CD4-positive, CD25-positive, alpha-beta regulatory T cell (primary cell): ENCODE data around the gene DENND5B. TPM values are rescaled to one million over a fixed set of nuclear protein-coding genes. Genes with fewer than 3 reads are reported as not detected.
"Not testable (repeated sequence)": the region's sequence is repeated elsewhere in the genome, so short reads cannot be mapped to it uniquely, and the experiment has no call there.

Experiments
- ATAC-seq, 2 donors: fragments of 150-1000 bp; cut with Tn5 transposase; one replicate each; pipeline ENCODE4 v1.10.0; 2021; ENCODE audit warnings: low read depth in 2 of 2, moderate number of reproducible peaks in 2 of 2, moderate library complexity in 1 of 2
- DNase-seq, 3 donors: peaks; one replicate each; pipeline versions ENCODE4 v3.0.0 to v3.0.0-alpha.2; 2012 to 2022; ENCODE audit warnings: mixed read lengths in 1 of 3
- H3K27ac ChIP-seq: one replicate; pipeline ENCODE4 v1.7.0; 2013; ENCODE audit warnings: mild to moderate bottlenecking, low read length; ENCODE audit not compliant: insufficient read depth, poor library complexity, severe bottlenecking
- H3K27me3 ChIP-seq: one replicate; pipeline ENCODE4 v1.7.0; 2013; ENCODE audit warnings: low read length; ENCODE audit not compliant: control insufficient read depth, insufficient read depth
- H3K36me3 ChIP-seq: one replicate; pipeline ENCODE4 v1.7.0; 2013; ENCODE audit warnings: mild to moderate bottlenecking, low read length, moderate library complexity; ENCODE audit not compliant: control insufficient read depth, insufficient read depth
- H3K4me1 ChIP-seq: 2 replicates; pipeline ENCODE4 v1.7.0; 2013; ENCODE audit warnings: mild to moderate bottlenecking, low read length; ENCODE audit not compliant: insufficient read depth, control insufficient read depth, poor library complexity, severe bottlenecking
- H3K4me3 ChIP-seq: one replicate; pipeline ENCODE4 v1.7.0; 2013; ENCODE audit warnings: low read depth, mild to moderate bottlenecking, low read length, moderate library complexity
- H3K9me3 ChIP-seq, 2 experiments: 1 replicate in 1 of 2; 2 replicates in 1 of 2; pipeline ENCODE4 v1.7.0; 2013; ENCODE audit warnings: low read length in 2 of 2, mild to moderate bottlenecking in 1 of 2, moderate library complexity in 1 of 2; ENCODE audit not compliant: control insufficient read depth in 2 of 2
- H3K27ac Mint-ChIP-seq, 3 donors: one replicate each; pipeline ENCODE4 v1.8.0; 2020 to 2022; ENCODE audit warnings: mild to moderate bottlenecking in 3 of 3, mixed read lengths in 3 of 3, moderate library complexity in 2 of 3
- H3K27me3 Mint-ChIP-seq: one replicate; pipeline ENCODE4 v1.8.0; 2022; ENCODE audit warnings: mild to moderate bottlenecking, mixed read lengths
- H3K36me3 Mint-ChIP-seq: one replicate; pipeline ENCODE4 v1.8.0; 2020; ENCODE audit warnings: mixed read lengths
- H3K4me1 Mint-ChIP-seq, 4 donors: one replicate each; pipeline ENCODE4 v1.8.0; 2020 to 2022; ENCODE audit warnings: mixed read lengths in 4 of 4, mild to moderate bottlenecking in 1 of 4
- H3K4me3 Mint-ChIP-seq, 4 donors: one replicate each; pipeline ENCODE4 v1.8.0; 2020 to 2022; ENCODE audit warnings: mild to moderate bottlenecking in 4 of 4, mixed read lengths in 4 of 4, moderate library complexity in 3 of 4
- H3K9me3 Mint-ChIP-seq, 7 donors: one replicate each; pipeline ENCODE4 v1.8.0; 2020 to 2022; ENCODE audit warnings: mixed read lengths in 7 of 7, mild to moderate bottlenecking in 3 of 7, moderate library complexity in 2 of 7
- polyA plus RNA-seq, 4 donors: library from polyadenylated mRNA; unstranded; fragments of 300-500 nt; fragmentation: Illumina TruSeq; gene quantifications; one replicate each; pipeline ENCODE4 v1.2.3, GENCODE V29; 2021
- total RNA-seq: library from RNA; stranded (reverse); gene quantifications from one replicate; pipeline ENCODE4 v1.2.3, GENCODE V29; 2022

DENND5B gene
- total and polyA plus RNA-seq, 5 donors from 2014 or later: 0.39 to 0.76 TPM; not detected in 3

DNA sequence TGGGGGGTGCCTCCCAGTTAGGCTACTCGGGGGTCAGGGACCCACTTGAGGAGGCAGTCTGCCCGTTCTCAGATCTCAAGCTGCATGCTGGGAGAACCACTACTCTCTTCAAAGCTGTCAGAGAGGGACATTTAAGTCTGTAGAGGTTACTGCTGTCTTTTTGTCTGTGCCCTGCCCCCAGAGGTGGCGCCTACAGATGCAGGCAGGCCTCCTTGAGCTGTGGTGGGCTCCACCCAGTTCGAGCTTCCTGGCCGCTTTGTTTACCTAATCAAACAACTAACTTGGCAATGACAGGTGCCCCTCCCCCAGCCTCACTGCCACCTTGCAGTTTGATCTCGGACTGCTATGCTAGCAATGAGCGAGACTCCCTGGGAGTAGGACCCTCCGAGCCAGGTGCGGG is 35.5 kb downstream of the DENND5B start:
- not testable (repeated sequence) for H3K4me1 ChIP-seq, H3K4me1 Mint-ChIP-seq, H3K36me3 Mint-ChIP-seq, ATAC-seq, H3K27me3 ChIP-seq, H3K9me3 ChIP-seq, DNase-seq, H3K27ac Mint-ChIP-seq, H3K36me3 ChIP-seq, H3K4me3 ChIP-seq, H3K27ac ChIP-seq, H3K9me3 Mint-ChIP-seq, H3K4me3 Mint-ChIP-seq
- H3K27me3 Mint-ChIP-seq: peaks cover 16% of the 10 kb centered on the region

DNA sequence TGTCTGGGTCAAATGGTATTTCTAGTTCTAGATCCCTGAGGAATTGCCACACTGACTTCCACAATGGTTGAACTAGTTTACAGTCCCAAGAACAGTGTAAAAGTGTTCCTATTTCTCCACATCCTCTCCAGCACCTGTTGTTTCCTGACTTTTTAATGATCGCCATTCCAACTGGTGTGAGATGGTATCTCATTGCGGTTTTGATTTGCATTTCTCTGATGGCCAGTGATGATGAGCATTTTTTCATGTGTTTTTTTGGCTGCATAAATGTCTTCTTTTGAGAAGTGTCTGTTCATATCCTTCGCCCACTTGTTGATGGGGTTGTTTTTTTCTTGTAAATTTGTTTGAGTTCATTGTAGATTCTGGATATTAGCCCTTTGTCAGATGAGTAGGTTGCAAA is 40.3 kb downstream of the DENND5B start:
- H3K36me3 Mint-ChIP-seq, H3K4me3 ChIP-seq, H3K27ac Mint-ChIP-seq, ATAC-seq, H3K4me1 Mint-ChIP-seq, H3K27me3 ChIP-seq, H3K4me3 Mint-ChIP-seq, DNase-seq, H3K4me1 ChIP-seq, H3K27ac ChIP-seq, H3K9me3 Mint-ChIP-seq, H3K9me3 ChIP-seq, H3K36me3 ChIP-seq: not testable (repeated sequence)
- peaks cover 11% of the 10 kb centered on the region for H3K27me3 Mint-ChIP-seq

DNA sequence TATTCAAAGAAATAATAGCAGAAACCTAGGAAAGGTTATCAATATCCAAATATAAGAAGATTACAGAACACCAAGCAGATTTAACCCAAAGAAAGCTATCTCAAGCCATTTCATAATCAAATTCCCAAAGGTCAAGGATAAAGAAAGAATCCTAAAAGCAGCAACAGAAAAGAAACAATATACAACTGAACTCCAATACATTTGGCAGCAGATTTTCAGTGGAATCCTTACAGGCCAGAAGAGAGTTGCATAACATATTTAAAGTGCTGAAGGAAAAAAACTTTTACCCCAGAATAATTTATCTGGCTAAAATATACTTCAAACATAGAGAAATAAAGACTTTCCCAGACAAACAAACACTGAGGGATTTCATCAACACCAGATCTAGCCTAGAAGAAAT is 54.3 kb downstream of the DENND5B start:
- no peak for DNase-seq
- no peaks in the 10 kb centered on the region for H3K9me3 ChIP-seq
- no peaks in the 10 kb centered on the region for H3K36me3 ChIP-seq
- H3K27ac ChIP-seq: no peak overlapping the region
- Mint-ChIP-seq H3K9me3 (peaks cover 0 to 5% (median 0%) of the 10 kb centered on the region in 7 donors), H3K27ac (no peak overlapping the region), H3K4me1 (peaks cover 0 to 4% (median 0%) of the 10 kb centered on the region in 4 donors), H3K4me3 (no peak overlapping the region), H3K27me3 (peaks cover 30% of the 10 kb centered on the region), H3K36me3 (no peaks in the 10 kb centered on the region)
- no peak overlapping the region for H3K4me3 ChIP-seq
- H3K4me1 ChIP-seq: no peaks in the 10 kb centered on the region
- no peak for ATAC-seq
- H3K27me3 ChIP-seq: no peaks in the 10 kb centered on the region

DNA sequence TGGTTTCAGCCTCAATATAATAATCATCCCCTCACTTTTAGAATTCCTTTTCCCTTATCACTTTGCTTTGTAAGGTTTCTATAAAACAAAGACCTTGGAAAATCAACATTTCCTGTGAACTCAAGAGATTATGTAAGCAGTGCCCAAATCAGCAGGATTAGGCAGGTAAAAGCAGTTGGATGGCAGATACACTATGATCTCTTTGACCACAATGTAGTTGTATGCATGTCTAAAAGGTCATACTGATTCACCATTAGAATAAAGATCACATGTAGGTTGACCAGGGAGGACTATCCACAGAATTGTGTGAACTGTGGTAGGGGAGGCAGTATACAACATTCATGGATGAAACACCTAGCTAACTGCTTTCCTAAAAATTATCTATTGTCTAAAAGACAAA is 57.5 kb downstream of the DENND5B start:
- Mint-ChIP-seq H3K4me3 (no peak overlapping the region), H3K27ac (no peak overlapping the region), H3K4me1 (peaks cover 0 to 4% (median 0%) of the 10 kb centered on the region in 4 donors), H3K36me3 (no peaks in the 10 kb centered on the region), H3K9me3 (peaks cover 0 to 3% (median 0%) of the 10 kb centered on the region in 7 donors), H3K27me3 (peaks cover 24% of the 10 kb centered on the region)
- Histone ChIP-seq H3K27me3 (no peaks in the 10 kb centered on the region), H3K36me3 (no peaks in the 10 kb centered on the region), H3K4me3 (no peak overlapping the region), H3K4me1 (no peaks in the 10 kb centered on the region), H3K9me3 (no peaks in the 10 kb centered on the region), H3K27ac (no peak overlapping the region)
- ATAC-seq: no peak
- DNase-seq: no peak

DNA sequence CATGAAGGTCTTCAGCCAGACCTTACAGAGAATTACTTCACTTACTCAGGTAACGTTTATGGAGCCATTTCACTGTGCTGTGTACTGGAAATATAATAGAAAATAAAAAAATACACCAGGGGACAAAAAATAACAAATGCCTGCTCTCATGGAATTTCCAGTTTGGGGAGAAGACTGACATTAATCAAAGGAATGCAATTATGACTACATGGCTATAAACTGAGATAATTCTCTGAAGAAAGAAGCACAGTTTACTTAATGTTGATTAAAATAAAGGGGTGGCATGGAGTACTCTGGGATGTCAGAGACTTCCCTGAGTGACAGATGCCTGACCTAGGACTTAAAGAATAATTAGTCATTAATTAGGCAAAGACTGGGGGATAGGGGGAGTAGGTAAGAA is 59.0 kb downstream of the DENND5B start:
- DNase-seq (no peak), ATAC-seq (no peak)
- Mint-ChIP-seq H3K27me3 (peaks cover 27% of the 10 kb centered on the region), H3K4me3 (no peak overlapping the region), H3K36me3 (no peaks in the 10 kb centered on the region), H3K4me1 (peaks cover 0 to 2% (median 0%) of the 10 kb centered on the region in 4 donors), H3K9me3 (peaks cover 0 to 2% (median 0%) of the 10 kb centered on the region in 7 donors), H3K27ac (no peak overlapping the region)
- no peaks in the 10 kb centered on the region for H3K36me3 ChIP-seq
- H3K4me1 ChIP-seq: no peaks in the 10 kb centered on the region
- H3K9me3 ChIP-seq: no peaks in the 10 kb centered on the region
- no peak overlapping the region for H3K4me3 ChIP-seq
- H3K27ac ChIP-seq: no peak overlapping the region
- H3K27me3 ChIP-seq: no peaks in the 10 kb centered on the region

DNA sequence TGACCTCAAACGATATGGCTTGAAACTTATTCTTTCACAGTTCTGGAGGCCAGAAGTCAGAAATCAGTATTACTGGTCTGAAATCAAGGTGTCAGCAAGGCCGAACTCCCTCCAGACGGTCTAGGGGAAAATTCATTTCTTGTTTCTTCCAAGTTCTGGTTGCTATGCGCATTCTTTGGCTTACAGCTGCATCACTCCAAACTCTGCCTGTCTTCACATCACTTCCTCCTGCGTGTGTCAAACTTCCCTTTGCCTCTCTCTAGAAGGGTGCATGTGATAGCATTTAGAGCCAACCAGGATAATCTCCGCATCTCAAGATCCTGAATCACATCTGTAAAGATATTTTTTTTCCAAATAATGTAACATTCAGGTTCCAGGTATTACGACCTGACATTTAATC is 62.8 kb downstream of the DENND5B start:
- no peak for DNase-seq
- ATAC-seq: no peak
- H3K9me3 Mint-ChIP-seq: peaks cover 0 to 2% (median 0%) of the 10 kb centered on the region in 7 donors
- H3K4me3 Mint-ChIP-seq: no peak overlapping the region
- Histone ChIP-seq H3K36me3 (no peaks in the 10 kb centered on the region), H3K27ac (no peak overlapping the region), H3K27me3 (peaks cover 4% of the 10 kb centered on the region), H3K4me3 (no peak overlapping the region), H3K9me3 (no peaks in the 10 kb centered on the region), H3K4me1 (no peaks in the 10 kb centered on the region)
- H3K27me3 Mint-ChIP-seq: peaks cover 17% of the 10 kb centered on the region
- no peak overlapping the region for H3K27ac Mint-ChIP-seq
- peaks cover 0 to 2% (median 0%) of the 10 kb centered on the region in 4 donors for H3K4me1 Mint-ChIP-seq
- H3K36me3 Mint-ChIP-seq: no peaks in the 10 kb centered on the region

DNA sequence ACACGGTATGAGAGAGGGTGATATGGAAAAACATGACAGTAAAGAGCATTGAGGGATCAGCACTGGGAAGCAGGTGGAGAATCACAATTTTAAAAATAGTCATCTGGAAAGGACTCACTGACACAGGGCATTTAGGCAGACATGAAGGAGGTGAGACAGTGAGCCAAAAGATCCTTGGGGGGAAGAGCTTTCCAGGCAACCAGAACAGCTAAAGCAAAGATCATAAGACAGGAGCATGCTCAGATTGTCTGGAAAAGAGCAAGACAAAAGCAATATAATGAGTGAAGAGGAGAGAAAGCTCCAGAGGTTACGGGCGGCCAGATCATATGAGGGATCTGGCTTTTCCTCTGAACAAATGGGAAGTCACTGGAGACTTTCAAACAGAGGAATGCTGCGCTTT is 63.9 kb downstream of the DENND5B start:
- Mint-ChIP-seq H3K27me3 (peaks cover 15% of the 10 kb centered on the region), H3K36me3 (no peaks in the 10 kb centered on the region), H3K9me3 (peaks cover 0 to 2% (median 0%) of the 10 kb centered on the region in 7 donors), H3K27ac (no peak overlapping the region), H3K4me3 (no peak overlapping the region), H3K4me1 (peaks cover 0 to 2% (median 0%) of the 10 kb centered on the region in 4 donors)
- H3K9me3 ChIP-seq: no peaks in the 10 kb centered on the region
- H3K36me3 ChIP-seq: no peaks in the 10 kb centered on the region
- H3K4me3 ChIP-seq: no peak overlapping the region
- ATAC-seq: no peak
- no peak for DNase-seq
- peaks cover 4% of the 10 kb centered on the region for H3K27me3 ChIP-seq
- H3K27ac ChIP-seq: no peak overlapping the region
- H3K4me1 ChIP-seq: no peaks in the 10 kb centered on the region

DNA sequence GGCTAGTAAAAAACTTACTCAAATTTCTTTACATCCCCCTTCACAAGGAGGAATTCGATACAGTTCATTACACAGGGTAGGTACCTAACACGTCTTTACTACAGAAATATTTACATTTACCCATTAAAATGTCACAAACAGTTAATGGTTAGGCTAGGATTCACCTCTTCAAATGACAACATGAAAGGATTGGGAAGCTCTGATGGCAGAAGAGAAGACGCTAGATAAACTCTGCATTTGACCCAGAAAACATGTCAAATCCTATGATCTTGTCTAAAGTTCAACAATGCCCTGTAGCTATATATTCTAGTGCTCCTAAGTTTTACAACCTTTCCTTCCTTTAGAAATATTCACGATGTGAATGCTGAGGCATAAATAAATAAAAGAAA is 64.8 kb downstream of the DENND5B start:
- H3K27me3 ChIP-seq: peaks cover 4% of the 10 kb centered on the region
- H3K4me1 ChIP-seq: no peaks in the 10 kb centered on the region
- Mint-ChIP-seq H3K4me1 (peaks cover 0 to 2% (median 0%) of the 10 kb centered on the region in 4 donors), H3K27ac (no peak overlapping the region), H3K27me3 (peaks cover 14% of the 10 kb centered on the region), H3K4me3 (no peak overlapping the region), H3K36me3 (no peaks in the 10 kb centered on the region), H3K9me3 (peaks cover 0 to 2% (median 0%) of the 10 kb centered on the region in 7 donors)
- DNase-seq: no peak
- no peaks in the 10 kb centered on the region for H3K9me3 ChIP-seq
- H3K4me3 ChIP-seq: no peak overlapping the region
- H3K27ac ChIP-seq: no peak overlapping the region
- ATAC-seq: no peak
- H3K36me3 ChIP-seq: no peaks in the 10 kb centered on the region
